Neural cell (in vitro differentiated cells): ENCODE results near the gene SULT6B1. TPM values are rescaled to one million over a fixed set of nuclear protein-coding genes. Genes with fewer than 3 reads are reported as not detected.

ENCODE experiments used
- H2AFZ ChIP-seq: fragments of 200-600, 300-800 bp; sonication (generic), shearing (Covaris generic); 2 replicates; pipeline ENCODE4 v1.6.0; 2014; ENCODE audit warnings: low read depth, mild to moderate bottlenecking, antibody characterized with exemption, low read length, moderate library complexity
- H3F3A ChIP-seq: fragments of 200-600 bp; shearing (Covaris generic); 2 replicates; pipeline ENCODE4 v1.6.1; 2016; ENCODE audit warnings: mild to moderate bottlenecking, moderate library complexity, mixed read lengths, antibody characterized with exemption, low read length; ENCODE audit not compliant: insufficient read depth, poor library complexity, severe bottlenecking
- H3K27ac ChIP-seq: fragments of 200-600, 300-800 bp; sonication (generic), shearing (Covaris generic); 2 replicates; pipeline ENCODE4 v1.5.1; 2014; ENCODE audit warnings: mild to moderate bottlenecking, low read length, moderate library complexity
- H3K27me3 ChIP-seq: fragments of 300-800, 200-600 bp; sonication (generic), shearing (Covaris generic); 2 replicates; pipeline ENCODE4 v1.6.0; 2014; ENCODE audit warnings: mild to moderate bottlenecking, low read depth, low read length, moderate library complexity; ENCODE audit not compliant: insufficient read depth
- H3K36me3 ChIP-seq: fragments of 300-800, 200-600 bp; sonication (generic), shearing (Covaris generic); 2 replicates; pipeline ENCODE4 v1.5.1; 2014; ENCODE audit warnings: mild to moderate bottlenecking, antibody characterized with exemption, low read length, moderate library complexity; ENCODE audit not compliant: insufficient read depth
- H3K4me2 ChIP-seq: fragments of 300-800, 200-600 bp; sonication (generic), shearing (Covaris generic); 2 replicates; pipeline ENCODE4 v1.6.0; 2014; ENCODE audit warnings: mild to moderate bottlenecking, low read length
- H3K4me3 ChIP-seq: fragments of 300-800, 200-600 bp; sonication (generic), shearing (Covaris generic); 2 replicates; pipeline ENCODE4 v1.5.1; 2014; ENCODE audit warnings: mild to moderate bottlenecking, low read length, moderate library complexity
- H3K79me2 ChIP-seq: fragments of 200-600 bp; shearing (Covaris generic); replicated peaks from 2 replicates; pipeline ENCODE4 v1.6.0; 2014; ENCODE audit warnings: mild to moderate bottlenecking, low read length, moderate library complexity; ENCODE audit not compliant: insufficient read depth
- H3K9ac ChIP-seq: fragments of 300-800, 200-600 bp; sonication (generic), shearing (Covaris generic); 2 replicates; pipeline ENCODE4 v1.6.1; 2016; ENCODE audit warnings: mild to moderate bottlenecking, low read length, mixed read lengths
- H3K9me2 ChIP-seq: fragments of 200-600 bp; shearing (Covaris generic); 2 replicates; pipeline ENCODE4 v1.6.1; 2016; ENCODE audit warnings: mild to moderate bottlenecking, low read length, mixed read lengths; ENCODE audit not compliant: insufficient read depth
- H3K9me3 ChIP-seq: fragments of 200-600, 300-800 bp; sonication (generic), shearing (Covaris generic); 2 replicates; pipeline ENCODE4 v1.6.1; 2016; ENCODE audit warnings: mild to moderate bottlenecking, mixed run types, low read length, moderate library complexity, mixed read lengths
- H4K20me1 ChIP-seq: fragments of 200-600 bp; shearing (Covaris generic); 2 replicates; pipeline ENCODE4 v1.6.1; 2016; ENCODE audit warnings: mild to moderate bottlenecking, mixed run types; ENCODE audit not compliant: insufficient read depth
- EP300 ChIP-seq: fragments of 450-650 bp; conservative IDR thresholded peaks from 2 replicates; pipeline ENCODE4 v1.6.1; 2014; ENCODE audit warnings: antibody characterized with exemption, mild to moderate bottlenecking, moderate library complexity; ENCODE audit not compliant: poor library complexity, severe bottlenecking
- EZH2 ChIP-seq: fragments of 200-600, 300-800 bp; shearing (Covaris generic), sonication (generic); IDR thresholded peaks from 2 replicates; pipeline ENCODE4 v1.6.1; 2014; ENCODE audit warnings: antibody characterized with exemption, low read length, borderline replicate concordance, mild to moderate bottlenecking; ENCODE audit not compliant: insufficient read depth, poor library complexity, severe bottlenecking
- MXI1 ChIP-seq: fragments of 450-650 bp; conservative IDR thresholded peaks from 2 replicates; pipeline ENCODE4 v1.6.1; 2014; ENCODE audit warnings: antibody characterized with exemption, mild to moderate bottlenecking; ENCODE audit not compliant: poor library complexity, severe bottlenecking
- POLR2AphosphoS5 ChIP-seq: IDR thresholded peaks from 2 replicates; pipeline ENCODE4 v1.6.1; 2012
- RAD21 ChIP-seq: fragments of 450-650 bp; conservative IDR thresholded peaks from 2 replicates; pipeline ENCODE4 v1.6.1; 2014; ENCODE audit warnings: antibody characterized with exemption, mild to moderate bottlenecking, moderate library complexity
- SMC3 ChIP-seq: fragments of 450-650 bp; conservative IDR thresholded peaks from 2 replicates; pipeline ENCODE4 v1.6.1; 2014; ENCODE audit warnings: antibody characterized with exemption, mild to moderate bottlenecking, moderate library complexity; ENCODE audit not compliant: poor library complexity
- TAF1 ChIP-seq: IDR thresholded peaks from 2 replicates; pipeline ENCODE4 v1.6.1; 2012; ENCODE audit warnings: low read depth
- polyA plus RNA-seq: library from polyadenylated mRNA; depleted of rRNA; stranded (reverse); fragments of >200 nt; gene quantifications from 2 replicates; pipeline ENCODE4 v1.2.3, GENCODE V29; 2014
- TF ChIP-seq, protein P1 (sequence below): IDR thresholded peaks from 2 replicates; pipeline ENCODE4 v1.6.1; 2012; ENCODE audit warnings: borderline replicate concordance
- TF ChIP-seq, protein P2 (sequence below): fragments of 450-650 bp; IDR thresholded peaks from 2 replicates; pipeline ENCODE4 v1.5.1; 2014; ENCODE audit warnings: antibody characterized with exemption, mild to moderate bottlenecking, moderate library complexity; ENCODE audit not compliant: poor library complexity, severe bottlenecking

The SULT6B1 gene
- polyA plus RNA-seq, 1 donor from 2014 or later, result not detected

- no peaks in the 10 kb centered on the region for H3F3A ChIP-seq
- no peaks in the 10 kb centered on the region for H3K9me2 ChIP-seq
- H3K27me3 ChIP-seq, result no peaks in the 10 kb centered on the region
- H3K27ac ChIP-seq, result no peak overlapping the region
- no peaks in the 10 kb centered on the region for H3K79me2 ChIP-seq
- H3K9me3 ChIP-seq, result peaks cover 5% of the 10 kb centered on the region
- no peak overlapping the region for H3K9ac ChIP-seq
- no peak overlapping the region for H3K4me2 ChIP-seq
- no peak for TF ChIP-seq POLR2AphosphoS5
- TF ChIP-seq, protein P1, sequence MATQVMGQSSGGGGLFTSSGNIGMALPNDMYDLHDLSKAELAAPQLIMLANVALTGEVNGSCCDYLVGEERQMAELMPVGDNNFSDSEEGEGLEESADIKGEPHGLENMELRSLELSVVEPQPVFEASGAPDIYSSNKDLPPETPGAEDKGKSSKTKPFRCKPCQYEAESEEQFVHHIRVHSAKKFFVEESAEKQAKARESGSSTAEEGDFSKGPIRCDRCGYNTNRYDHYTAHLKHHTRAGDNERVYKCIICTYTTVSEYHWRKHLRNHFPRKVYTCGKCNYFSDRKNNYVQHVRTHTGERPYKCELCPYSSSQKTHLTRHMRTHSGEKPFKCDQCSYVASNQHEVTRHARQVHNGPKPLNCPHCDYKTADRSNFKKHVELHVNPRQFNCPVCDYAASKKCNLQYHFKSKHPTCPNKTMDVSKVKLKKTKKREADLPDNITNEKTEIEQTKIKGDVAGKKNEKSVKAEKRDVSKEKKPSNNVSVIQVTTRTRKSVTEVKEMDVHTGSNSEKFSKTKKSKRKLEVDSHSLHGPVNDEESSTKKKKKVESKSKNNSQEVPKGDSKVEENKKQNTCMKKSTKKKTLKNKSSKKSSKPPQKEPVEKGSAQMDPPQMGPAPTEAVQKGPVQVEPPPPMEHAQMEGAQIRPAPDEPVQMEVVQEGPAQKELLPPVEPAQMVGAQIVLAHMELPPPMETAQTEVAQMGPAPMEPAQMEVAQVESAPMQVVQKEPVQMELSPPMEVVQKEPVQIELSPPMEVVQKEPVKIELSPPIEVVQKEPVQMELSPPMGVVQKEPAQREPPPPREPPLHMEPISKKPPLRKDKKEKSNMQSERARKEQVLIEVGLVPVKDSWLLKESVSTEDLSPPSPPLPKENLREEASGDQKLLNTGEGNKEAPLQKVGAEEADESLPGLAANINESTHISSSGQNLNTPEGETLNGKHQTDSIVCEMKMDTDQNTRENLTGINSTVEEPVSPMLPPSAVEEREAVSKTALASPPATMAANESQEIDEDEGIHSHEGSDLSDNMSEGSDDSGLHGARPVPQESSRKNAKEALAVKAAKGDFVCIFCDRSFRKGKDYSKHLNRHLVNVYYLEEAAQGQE, result no peak
- TF ChIP-seq EZH2, result no peak
- TF ChIP-seq RAD21, result no peak
- TF ChIP-seq EP300, result no peak
- no peak for TF ChIP-seq MXI1
- TF ChIP-seq SMC3, result no peak
- TF ChIP-seq, protein P2, sequence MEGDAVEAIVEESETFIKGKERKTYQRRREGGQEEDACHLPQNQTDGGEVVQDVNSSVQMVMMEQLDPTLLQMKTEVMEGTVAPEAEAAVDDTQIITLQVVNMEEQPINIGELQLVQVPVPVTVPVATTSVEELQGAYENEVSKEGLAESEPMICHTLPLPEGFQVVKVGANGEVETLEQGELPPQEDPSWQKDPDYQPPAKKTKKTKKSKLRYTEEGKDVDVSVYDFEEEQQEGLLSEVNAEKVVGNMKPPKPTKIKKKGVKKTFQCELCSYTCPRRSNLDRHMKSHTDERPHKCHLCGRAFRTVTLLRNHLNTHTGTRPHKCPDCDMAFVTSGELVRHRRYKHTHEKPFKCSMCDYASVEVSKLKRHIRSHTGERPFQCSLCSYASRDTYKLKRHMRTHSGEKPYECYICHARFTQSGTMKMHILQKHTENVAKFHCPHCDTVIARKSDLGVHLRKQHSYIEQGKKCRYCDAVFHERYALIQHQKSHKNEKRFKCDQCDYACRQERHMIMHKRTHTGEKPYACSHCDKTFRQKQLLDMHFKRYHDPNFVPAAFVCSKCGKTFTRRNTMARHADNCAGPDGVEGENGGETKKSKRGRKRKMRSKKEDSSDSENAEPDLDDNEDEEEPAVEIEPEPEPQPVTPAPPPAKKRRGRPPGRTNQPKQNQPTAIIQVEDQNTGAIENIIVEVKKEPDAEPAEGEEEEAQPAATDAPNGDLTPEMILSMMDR, result no peak
- TF ChIP-seq TAF1, result no peak
- no peaks in the 10 kb centered on the region for H4K20me1 ChIP-seq
- no peak overlapping the region for H3K4me3 ChIP-seq
- peaks cover 7% of the 10 kb centered on the region for H3K36me3 ChIP-seq
- H2AFZ ChIP-seq, result no peak overlapping the region
Measured at GRCh38 chr2:37203708-37204107, 15.2 kb upstream of the SULT6B1 start.

- no peaks in the 10 kb centered on the region for H4K20me1 ChIP-seq
- H3K9me2 ChIP-seq, result no peaks in the 10 kb centered on the region
- no peak overlapping the region for H3K27ac ChIP-seq
- peaks cover 5% of the 10 kb centered on the region for H3K9me3 ChIP-seq
- no peaks in the 10 kb centered on the region for H3K79me2 ChIP-seq
- peaks cover 7% of the 10 kb centered on the region for H3K36me3 ChIP-seq
- no peak overlapping the region for H2AFZ ChIP-seq
- no peaks in the 10 kb centered on the region for H3F3A ChIP-seq
- H3K9ac ChIP-seq, result no peak overlapping the region
- no peak overlapping the region for H3K4me3 ChIP-seq
- TF ChIP-seq EP300 (no peak), RAD21 (no peak), TAF1 (no peak), POLR2AphosphoS5 (no peak), MXI1 (no peak)
- TF ChIP-seq, protein P1, result no peak
- no peak overlapping the region for H3K4me2 ChIP-seq
- H3K27me3 ChIP-seq, result no peaks in the 10 kb centered on the region
Measured at GRCh38 chr2:37201766-37202165, 13.3 kb upstream of the SULT6B1 start.
